HG02970 (cell line): ENCODE measurements around the gene PCSK4.
"Not testable (repeated sequence)": the region's sequence is repeated elsewhere in the genome, so short reads cannot be mapped to it uniquely, and the experiment has no call there.

Experiments
- ATAC-seq: cut with Tn5 transposase; IDR thresholded peaks from one replicate; pipeline ENCODE4 v1.9.1; 2021; ENCODE audit warnings: mild to moderate bottlenecking, moderate library complexity, moderate number of reproducible peaks; ENCODE audit not compliant: unreplicated experiment, low FRiP score

The PCSK4 gene

DNA sequence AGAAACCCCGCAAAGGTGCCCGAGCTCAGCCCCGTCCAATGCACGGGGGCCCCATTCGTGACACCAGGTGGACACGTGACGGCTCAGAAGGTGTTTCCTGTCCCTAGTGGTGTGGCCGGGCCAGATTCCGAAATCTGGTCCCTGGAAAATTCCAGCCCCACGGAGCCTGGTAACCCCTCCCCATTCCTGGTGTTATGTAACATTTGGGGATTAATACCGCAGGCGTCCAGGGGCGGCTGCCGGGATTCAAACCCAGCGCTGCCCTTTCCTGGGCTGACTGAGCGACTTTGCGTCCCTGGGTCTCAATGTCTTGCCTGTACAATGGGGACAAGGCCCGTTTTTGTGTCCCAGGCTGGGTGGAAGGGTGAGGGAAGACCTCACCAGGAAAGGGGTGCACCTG lies 32.7 kb upstream of the PCSK4 start:
- no peak for ATAC-seq

DNA sequence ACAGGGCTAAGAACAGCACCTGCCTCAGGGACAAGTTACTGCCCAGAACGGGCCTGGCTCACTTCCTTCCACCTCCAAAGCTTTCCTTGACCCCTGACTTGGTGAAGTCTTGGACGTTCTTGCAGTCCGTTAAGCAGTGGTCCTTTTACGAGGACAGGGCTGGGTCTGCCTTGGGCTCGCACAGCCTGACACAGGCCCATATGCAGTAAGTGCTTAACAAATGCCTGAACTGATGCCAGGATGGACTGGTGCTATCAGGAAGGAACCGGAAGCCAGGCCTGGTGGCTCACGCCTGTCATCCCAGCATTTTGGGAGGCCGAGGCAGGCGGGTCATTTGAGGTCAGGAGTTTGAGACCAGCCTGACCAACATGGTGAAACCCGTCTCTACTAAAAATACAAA lies 31.9 kb upstream of the PCSK4 start:
- ATAC-seq = no peak

DNA sequence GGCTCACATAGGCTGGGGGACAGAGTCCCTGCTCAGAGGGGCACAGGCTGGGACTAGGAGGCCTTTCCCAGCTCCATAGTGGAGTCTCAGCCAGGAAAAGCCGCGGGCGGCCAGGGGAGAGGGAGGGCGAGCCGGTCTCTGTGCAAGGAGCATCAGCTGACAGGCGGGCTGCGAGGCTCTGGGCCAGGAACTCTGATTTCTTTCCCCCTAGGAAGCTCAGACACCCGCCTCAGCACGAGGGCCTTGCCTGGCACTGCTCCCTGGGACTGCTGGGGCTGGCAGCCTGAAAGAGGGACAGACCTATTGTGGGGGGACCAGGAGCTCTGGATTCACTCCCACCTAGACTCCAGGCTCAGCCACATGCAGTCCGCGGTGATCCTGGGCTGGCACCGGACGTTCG lies 31.5 kb upstream of the PCSK4 start:
- ATAC-seq = no peak

DNA sequence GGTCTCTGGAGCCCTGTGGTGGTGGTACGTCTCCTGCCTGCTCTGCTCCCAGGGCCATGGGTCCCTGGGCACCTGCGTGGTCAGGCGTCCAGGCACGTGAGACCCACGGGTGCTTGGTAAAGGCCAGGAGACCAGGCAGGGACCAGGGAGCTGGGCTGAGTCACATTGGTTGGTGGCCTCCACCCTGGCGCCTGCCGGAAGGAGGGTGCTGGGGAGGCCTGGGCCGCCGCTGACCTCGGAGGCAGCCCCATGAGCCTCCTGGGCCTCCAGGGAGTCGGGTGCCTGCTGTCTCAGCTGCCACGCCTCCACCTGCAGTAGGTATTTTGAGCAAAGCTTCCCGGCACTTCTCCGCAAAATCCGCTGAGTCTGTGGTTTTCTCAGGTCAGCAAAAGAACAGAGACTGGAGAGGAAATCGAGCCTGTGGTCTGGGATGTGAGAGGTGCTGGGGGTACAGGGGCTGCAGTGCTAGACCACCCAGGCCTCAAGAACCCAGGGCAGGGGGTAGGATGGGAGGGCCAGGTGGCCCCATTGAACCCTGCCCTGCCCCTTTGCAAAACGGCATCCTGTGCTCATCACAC lies 30.1 kb upstream of the PCSK4 start:
- no peak for ATAC-seq

DNA sequence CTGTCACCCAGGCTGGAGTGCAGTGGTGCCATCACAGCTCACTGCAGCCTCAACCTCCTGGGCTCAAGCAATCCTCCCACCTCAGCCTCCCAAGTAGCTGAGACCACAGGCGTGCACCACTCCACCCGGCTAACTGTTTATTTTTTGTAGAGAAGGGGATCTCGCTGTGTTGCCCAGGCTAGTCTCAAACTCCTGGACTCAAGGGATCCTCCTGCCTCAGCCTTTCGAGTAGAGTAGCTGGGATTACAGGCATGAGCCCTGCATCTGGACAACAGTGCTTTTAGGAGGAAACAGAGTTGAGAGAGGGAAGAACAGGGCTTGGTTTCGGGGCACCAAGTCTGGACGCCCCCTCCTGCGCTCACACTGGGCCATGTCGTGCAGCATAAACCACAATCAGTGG lies 29.7 kb upstream of the PCSK4 start:
- not testable (repeated sequence) for ATAC-seq

DNA sequence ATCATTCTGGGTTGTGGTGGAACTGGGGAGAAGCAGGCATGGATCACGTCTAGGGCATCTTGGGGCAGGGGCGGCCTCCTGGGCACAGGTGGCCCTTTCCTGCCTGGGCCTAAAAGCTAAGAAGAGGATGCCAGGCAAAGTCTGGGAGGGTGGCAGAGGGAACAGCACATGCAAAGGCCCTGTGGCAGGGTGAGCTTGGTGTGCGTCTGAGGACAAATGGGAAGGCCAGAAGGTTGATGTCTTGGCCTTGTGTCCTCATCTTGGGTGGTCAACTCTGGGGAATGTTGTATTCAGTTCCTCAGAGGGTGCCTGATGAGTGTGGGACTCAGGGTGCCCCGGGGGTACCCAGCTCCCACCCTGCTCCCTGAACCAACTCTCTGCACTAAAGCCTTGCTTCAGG lies 28.3 kb upstream of the PCSK4 start:
- no peak for ATAC-seq

DNA sequence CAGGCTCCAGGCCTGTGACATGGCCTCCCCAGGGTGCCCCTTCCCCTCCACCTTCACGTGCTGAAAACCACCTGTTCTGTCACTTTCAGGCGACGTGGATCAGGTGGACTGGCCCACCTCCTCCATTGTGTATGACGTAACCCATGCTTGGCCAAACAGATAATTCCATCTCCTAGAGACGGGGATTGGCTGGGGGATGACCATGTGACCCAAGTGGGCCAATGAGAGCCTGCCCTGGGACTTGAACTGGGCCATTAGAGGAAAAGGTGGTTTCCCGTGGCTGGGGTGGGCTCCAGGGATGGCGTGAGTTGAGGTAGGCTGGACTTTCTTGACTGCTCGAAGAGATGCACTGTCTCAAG lies 26.2 kb upstream of the PCSK4 start:
- no peak for ATAC-seq

DNA sequence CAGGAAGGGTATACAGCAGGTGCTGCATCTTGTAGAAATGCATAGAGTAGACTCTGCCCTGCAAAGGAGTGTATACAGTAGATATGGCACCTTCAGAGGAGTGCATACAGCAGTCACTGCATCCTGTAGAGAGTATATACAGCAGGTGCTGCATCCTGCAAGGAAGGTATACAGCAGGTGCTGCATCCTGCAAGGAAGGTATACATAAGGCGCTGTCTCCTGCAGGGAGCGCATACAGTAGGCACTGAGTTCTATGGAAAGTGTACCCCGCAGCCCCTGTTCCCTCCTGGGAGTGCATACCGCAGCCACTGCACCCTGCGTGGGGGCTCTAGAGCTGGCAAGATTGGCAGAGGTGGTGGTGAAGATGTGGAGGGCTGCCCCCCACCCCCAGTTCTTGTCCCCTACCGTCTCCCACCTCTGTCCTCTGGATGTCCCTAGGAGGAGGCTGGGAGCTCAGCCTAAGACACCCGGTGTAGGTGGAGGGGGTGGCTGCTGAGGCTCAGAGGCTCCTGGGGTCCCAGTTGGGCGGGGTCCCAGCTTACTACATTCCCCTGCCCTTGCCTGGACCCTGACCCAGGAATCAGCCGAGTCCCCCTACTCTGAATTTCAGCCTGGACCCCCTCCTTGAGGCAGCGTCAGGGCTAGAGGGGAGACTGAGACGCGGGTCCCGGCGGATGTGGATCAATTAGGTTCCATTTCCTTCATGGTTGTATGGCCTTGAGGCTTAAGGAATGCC lies 25.0 kb upstream of the PCSK4 start:
- ATAC-seq = no peak

DNA sequence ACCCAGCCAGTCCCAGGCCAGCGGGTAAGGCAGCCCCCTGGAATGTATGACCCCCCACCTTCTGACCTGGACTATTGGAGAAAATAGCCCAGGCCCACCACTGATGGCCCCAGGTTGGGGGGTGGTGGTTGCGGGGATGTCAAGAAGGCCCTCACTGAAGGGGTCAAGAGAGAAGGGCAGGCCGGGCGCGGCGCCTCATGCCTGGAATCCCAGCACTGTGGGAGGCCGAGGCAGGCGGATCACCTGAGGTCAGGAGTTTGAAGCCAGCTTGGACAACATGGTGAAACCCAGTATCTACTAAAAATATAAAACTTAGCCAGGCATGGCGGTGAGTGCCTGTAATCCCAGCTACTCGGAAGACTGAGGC lies 24.1 kb upstream of the PCSK4 start:
- no peak for ATAC-seq

DNA sequence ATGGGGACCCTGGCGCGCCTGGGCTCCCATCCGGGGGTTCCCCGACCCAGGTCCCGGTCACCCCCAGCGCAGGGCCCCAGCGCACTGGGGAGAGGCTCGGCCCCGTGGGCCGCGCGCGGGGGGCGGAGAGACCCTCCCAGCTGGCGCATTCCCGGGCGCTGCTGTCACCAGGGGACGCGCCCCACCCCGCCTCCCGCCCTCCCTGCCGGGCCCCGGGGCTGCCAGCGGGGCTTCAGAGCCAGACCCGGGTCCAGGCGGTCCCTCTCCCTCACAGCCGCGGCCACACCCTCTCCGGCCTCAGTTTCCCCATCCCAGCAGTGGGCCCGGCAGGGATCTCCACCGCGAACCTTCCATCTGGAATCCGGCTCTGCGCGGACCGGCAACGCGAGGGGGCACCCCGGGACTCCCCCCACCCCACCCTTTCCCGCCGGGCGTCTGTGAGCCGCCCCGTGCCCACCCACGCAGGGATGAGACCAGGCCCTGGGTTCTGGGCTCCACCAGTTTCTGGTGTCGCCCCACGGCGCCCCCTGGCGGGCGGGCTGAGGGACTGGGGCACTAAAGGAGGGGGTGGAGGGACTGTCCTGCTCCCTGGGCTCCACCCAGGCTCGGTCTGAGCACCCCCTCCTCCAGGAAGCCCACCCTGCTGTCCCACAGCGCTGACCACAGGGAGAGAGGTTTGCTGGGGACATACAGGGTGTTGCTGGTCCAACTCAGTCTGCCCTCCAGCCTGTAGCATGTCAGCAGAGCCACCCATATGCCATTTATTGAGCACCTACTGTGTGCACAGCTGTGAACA lies 23.5 kb upstream of the PCSK4 start:
- no peak for ATAC-seq

DNA sequence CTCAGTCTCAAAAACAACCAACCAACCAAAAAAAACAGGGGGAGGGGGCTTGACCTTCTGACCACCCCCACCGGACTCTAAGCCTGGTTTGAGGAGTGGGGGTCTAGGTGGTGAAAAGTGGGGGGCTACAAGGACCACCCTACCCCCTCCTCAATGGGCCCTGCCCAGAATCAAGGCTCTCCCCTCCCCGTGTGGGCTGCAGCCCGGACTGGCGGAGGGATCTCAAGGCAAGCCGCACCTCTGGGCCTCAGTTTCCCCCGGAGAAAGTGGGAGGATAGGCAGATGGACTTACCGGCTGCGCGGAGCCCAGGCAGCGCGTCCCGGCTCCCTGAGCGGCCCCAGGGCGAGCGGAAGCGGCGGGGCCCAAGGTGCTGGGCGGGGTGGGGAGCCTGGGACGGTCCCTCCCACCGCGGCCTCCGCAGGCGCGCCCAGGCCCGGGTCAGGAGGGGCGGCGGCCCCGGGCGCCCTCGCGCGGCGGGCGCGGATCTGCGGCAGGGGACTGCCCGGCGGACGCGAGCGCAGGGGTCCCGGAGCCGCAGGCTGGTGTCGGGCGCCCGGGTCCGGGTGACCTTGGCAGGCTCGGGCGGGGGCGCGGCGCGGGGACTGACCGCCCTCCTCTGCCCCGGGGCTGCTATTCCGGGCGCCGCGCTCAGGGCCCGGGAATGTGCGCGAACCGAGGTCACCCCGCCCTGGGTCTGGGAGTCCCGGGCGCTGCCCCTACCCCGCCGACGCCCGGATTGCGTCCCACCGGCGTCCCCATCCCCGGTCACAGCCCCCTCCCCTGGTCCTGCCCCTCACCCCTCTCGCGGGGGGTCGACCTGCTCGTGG lies 22.7 kb upstream of the PCSK4 start, which contains the start of gene ADAMTSL5:
ADAMTSL5 (minus strand) TSS at position 349 of the 828 bp plus-strand sequence. CDS start 2,076 bp downstream, outside the sequence.
- no peak for ATAC-seq

DNA sequence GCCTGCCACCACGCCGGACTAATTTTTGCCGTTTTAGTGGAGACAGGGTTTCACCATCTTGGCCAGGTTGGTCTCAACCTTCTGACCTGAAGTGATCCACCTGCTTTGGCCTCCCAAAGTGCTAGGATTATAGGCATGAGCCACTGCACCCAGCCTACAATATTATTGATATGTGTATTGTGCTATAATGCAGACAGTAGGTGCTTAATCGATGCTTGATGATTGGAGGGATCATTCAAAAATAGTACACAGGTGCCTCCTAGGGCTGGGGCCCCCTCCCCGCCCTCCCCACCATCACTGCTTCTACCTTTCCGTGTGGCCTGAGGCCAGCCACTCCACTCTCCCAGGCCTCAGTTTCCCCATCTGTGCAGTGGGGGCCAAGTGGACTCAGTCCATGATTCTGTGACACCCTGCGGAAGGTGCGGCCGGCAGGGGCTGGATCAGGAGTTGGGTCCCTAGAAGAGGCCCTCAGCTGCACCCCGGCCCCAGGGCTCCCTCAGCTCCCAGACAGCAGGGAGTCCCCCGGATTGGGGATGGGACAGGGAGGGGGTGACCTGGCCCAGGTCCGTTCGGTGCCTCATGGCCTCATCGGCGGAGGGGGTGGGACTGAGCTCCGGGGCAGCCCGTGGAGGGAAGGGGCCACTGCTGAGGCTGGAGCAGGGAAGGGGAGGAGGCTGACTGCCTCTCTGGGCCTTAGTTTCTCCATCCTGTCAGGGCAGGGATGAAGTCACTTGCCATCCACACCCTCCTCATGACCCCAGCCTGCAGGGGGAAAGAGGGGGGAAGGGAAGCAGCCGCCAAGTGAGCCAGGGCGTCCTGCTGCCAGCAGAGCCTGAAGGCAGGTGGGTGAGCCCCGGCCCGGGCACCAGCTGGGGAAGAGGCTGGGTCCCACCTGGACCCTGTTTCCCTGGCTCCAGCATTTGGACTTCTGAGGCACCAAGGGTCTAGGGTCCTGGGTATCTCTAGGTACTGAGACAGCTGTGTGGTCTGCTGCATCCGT lies 21.5 kb upstream of the PCSK4 start:
- ATAC-seq = no peak

DNA sequence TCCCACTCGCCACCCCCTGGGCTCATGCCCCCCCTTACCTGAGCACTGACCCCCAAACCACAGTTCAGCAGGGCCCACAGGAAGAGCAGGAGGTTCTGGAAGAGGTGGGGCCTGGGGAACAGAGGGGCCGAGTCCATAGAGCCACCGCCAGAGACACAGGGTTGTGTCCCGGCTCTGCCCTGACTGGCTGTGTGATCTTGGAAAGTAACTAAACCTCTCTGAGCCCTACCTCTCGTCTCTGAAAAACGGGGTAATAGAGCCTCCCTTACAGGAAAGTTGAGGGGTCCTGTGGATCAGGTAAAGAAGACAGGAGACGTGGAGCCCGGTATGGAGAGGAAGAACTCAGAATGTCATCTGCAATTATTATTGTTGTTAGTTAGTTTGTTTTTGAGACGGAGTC lies 20.7 kb upstream of the PCSK4 start:
- ATAC-seq = no peak

DNA sequence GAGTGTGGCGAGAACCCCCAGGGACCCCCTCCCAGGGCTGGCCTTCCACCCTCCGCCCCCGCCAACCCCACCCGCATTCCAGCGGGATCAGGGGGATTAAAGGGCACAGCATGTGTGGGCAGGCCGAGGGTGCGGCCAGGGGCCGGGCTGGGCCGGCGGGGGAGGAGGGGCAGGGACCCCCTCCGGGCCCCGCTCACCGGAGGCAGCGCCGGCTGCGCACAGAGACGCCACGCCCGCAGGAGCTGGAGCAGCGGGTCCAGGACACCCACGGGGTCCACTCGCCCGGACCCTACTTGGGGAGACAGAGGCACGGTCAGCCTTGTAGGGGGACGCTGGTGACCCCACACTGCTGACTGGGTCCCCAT lies 20.3 kb upstream of the PCSK4 start:
- no peak for ATAC-seq

DNA sequence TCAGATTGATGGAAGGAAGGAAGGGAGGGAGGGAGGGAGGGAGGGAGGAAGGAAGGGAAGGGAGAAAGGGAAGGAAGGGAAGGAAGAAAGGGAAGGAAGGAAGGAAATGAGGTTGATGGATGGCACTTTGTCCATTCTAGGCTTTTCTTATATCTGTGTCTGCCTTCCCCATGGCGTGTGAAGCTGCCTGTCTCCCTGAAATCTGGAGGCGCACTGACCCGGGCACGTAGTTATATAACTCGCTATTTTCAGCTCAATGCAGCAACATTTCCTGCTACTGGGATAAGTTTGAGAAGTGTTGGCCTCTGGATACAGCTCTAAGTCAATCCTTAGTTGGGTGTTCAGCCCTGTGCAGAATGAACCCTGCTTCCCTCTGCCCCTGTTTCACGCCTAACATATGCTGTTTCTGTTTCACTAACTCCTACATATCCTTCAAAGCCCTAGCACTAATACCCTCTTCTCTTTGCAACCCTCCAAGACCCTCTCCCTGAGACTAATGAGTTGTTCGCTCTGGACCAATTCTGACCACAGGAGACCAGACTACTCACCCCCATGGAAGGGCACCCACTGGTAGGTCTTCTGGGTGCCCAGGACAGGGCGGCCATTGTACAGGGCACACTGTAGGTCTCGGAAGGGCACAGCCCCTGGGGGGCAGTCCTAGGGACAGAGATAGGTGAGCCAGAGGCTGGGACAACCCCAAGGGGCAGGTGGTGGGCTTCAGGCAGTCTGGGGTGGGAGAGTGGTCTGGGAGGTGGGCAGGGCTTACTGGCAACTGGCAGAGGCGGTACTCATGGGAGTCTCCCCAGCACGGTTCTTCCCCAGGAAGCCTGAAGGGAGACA lies 19.7 kb upstream of the PCSK4 start:
- no peak for ATAC-seq

DNA sequence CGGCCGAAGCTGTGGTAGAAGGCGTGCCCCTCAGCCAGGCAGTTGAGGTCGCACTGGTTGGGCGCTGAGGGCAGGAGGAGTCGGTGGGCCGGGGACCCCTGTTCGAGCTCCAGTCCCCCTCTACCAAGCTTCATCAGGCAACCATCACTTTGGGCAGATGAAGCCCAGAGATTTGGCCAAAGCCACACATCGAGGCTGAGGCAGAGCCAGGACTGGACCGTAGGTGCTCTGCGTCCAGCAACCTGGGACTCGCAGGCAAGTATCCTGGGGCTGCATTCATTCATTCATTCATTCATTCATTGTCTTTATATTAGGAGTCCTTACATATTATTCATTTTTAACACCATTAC lies 18.3 kb upstream of the PCSK4 start:
- ATAC-seq = no peak

DNA sequence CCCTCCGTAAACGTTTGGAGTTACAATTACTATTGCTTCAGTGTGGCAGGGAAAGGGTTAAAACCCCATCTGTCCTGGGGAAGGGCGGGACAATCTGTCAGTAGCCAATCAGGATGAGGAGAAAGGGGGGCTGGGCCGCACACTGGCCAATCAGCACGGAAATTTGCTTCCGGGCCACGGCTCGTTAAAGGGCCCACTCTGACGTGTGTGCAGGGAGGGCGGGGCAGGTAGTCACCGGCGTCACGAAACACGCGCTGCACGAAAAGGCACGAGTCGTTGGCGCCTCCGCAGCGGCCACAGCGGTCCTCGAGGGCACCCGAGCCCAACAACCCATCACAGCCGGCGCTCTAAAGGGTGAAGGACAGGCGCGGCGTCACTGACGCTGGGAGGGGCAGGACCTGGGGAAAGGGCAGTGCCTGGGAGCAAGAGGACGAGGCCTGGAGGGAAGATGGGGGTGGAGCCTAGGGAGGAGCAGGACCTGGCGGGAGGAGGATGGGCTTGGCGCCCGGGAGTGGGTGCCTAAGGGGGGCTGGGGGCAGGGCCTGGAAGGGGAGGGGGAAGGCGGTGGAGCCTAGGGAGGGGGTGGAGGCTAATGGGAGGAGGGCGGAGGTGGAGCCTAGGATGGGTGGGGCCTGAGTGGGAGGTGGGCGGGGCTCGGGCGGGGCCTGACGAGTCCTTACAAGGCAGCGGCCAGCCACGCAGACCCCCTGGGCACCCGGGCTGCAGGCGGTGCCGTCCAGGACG lies 17.8 kb upstream of the PCSK4 start:
- ATAC-seq = no peak

DNA sequence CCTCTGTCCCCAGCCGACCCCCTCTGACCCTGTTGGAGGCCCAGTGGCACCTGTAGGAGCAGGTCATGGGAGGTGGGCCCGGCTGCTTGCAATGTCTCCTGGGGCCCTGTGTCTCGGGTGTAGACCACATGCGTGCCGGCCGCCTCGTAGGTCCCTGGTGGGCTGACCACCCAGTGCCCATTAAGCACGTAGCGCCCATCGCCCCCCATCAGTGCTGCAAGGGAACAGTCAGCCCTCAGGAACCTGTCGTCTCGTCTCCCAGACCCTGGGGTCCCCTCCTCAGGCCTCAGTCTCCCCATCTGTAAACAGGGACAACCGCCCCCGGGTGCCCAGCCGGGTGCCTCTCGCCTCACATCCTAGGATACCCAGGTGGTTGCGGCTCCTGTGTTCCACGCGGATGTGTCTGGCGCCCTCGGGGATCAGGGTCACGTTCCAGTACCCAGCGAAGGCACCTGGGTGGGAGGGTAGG lies 17.1 kb upstream of the PCSK4 start:
- ATAC-seq = no peak
